HEK293 (cell line): ENCODE results near the gene MYH15.

Source experiments
- CTCF ChIA-PET: fragments of 350-600 bp; formaldehyde crosslinking; extraction: SDS; loops from one replicate; lab custom pipeline; 2021; ENCODE audit warnings: antibody characterized with exemption; lab: Yijun Ruan, JAX
- POLR2A ChIA-PET: fragments of 300-600 bp; formaldehyde crosslinking; extraction: SDS; loops from one replicate; lab custom pipeline; 2020; ENCODE audit warnings: antibody characterized with exemption, inconsistent platforms; lab: Yijun Ruan, JAX
- H3K27ac ChIP-seq: fragments of 200-500 bp; sonication (Bioruptor generic); 2 replicates; pipeline ENCODE4 v1.5.1; 2014; ENCODE audit warnings: low read depth, low read length, control low read depth, inconsistent platforms; ENCODE audit errors: extremely low read depth
- H3K36me3 ChIP-seq, 2 experiments: fragments of 200-500 bp in 1 of 2; sonication (Bioruptor generic) in 1 of 2; 1 replicate in 1 of 2; 2 replicates in 1 of 2; pipeline ENCODE4 v1.5.1; 2014 to 2017; ENCODE audit warnings: inconsistent platforms in 2 of 2, low read length in 2 of 2; ENCODE audit not compliant: control insufficient read depth in 2 of 2, insufficient read depth in 1 of 2
- H3K4me1 ChIP-seq: fragments of 200-500 bp; sonication (Bioruptor generic); 2 replicates; pipeline ENCODE4 v1.5.1; 2014; ENCODE audit warnings: mild to moderate bottlenecking, low read length, inconsistent platforms; ENCODE audit not compliant: control insufficient read depth, insufficient read depth
- H3K4me3 ChIP-seq: 2 replicates; pipeline ENCODE4 v1.5.1; 2011; ENCODE audit warnings: low read depth, mild to moderate bottlenecking, control low read depth, low read length, moderate library complexity
- H3K9me3 ChIP-seq: fragments of 200-500 bp; sonication (Bioruptor generic); 2 replicates; pipeline ENCODE4 v1.5.1; 2014; ENCODE audit warnings: low read depth, low read length, inconsistent platforms; ENCODE audit not compliant: control insufficient read depth, insufficient read depth
- MZF1 ChIP-seq: fragments of 450-650 bp; formaldehyde crosslinking; IDR thresholded peaks from 2 replicates; pipeline ENCODE4 v1.5.1; 2017; ENCODE audit warnings: missing biosample characterization, missing genetic modification characterization, borderline replicate concordance
- OSR2 ChIP-seq: fragments of 450-650 bp; formaldehyde crosslinking; IDR thresholded peaks from 2 replicates; pipeline ENCODE4 v1.5.1; 2016; ENCODE audit warnings: missing biosample characterization, missing genetic modification characterization
- PRDM1 ChIP-seq: fragments of 450-650 bp; formaldehyde crosslinking; IDR thresholded peaks from 2 replicates; pipeline ENCODE4; 2016; ENCODE audit warnings: missing biosample characterization, missing genetic modification characterization
- ZIC2 ChIP-seq: fragments of 450-650 bp; formaldehyde crosslinking; IDR thresholded peaks from 2 replicates; pipeline ENCODE4 v1.5.1; 2016; ENCODE audit warnings: missing biosample characterization, missing genetic modification characterization
- ZNF112 ChIP-seq: fragments of 450-650 bp; formaldehyde crosslinking; IDR thresholded peaks from 2 replicates; pipeline ENCODE4 v1.5.0; 2017; ENCODE audit warnings: missing biosample characterization, missing genetic modification characterization
- ZNF292 ChIP-seq: fragments of 450-650 bp; formaldehyde crosslinking; IDR thresholded peaks from 2 replicates; pipeline ENCODE4 v1.5.1; 2016; ENCODE audit warnings: low read depth, missing biosample characterization, missing genetic modification characterization, borderline replicate concordance
- ZNF404 ChIP-seq: fragments of 450-650 bp; formaldehyde crosslinking; IDR thresholded peaks from 2 replicates; pipeline ENCODE4 v1.5.1; 2017; ENCODE audit warnings: missing biosample characterization, missing genetic modification characterization
- ZNF660 ChIP-seq: fragments of 450-650 bp; IDR thresholded peaks from 2 replicates; pipeline ENCODE4 v1.5.1; 2018; ENCODE audit warnings: missing biosample characterization, mild to moderate bottlenecking, missing genetic modification characterization
- ZNF76 ChIP-seq: fragments of 450-650 bp; formaldehyde crosslinking; IDR thresholded peaks from 2 replicates; pipeline ENCODE4; 2016; ENCODE audit warnings: low read depth, missing biosample characterization, missing genetic modification characterization, borderline replicate concordance
- ZXDB ChIP-seq: fragments of 450-650 bp; formaldehyde crosslinking; IDR thresholded peaks from 2 replicates; pipeline ENCODE4 v1.5.1; 2016; ENCODE audit warnings: missing biosample characterization, missing genetic modification characterization
- TF ChIP-seq, protein P1 (sequence below): fragments of 450-650 bp; formaldehyde crosslinking; IDR thresholded peaks from 2 replicates; pipeline ENCODE4 v1.5.1; 2017; ENCODE audit warnings: missing biosample characterization, missing genetic modification characterization
- TF ChIP-seq, protein P2 (sequence below): fragments of 450-650 bp; formaldehyde crosslinking; IDR thresholded peaks from 2 replicates; pipeline ENCODE4 v1.5.1; 2016; ENCODE audit warnings: missing biosample characterization, missing genetic modification characterization, low read depth
- TF ChIP-seq, protein P3 (sequence below): fragments of 450-650 bp; formaldehyde crosslinking; IDR thresholded peaks from 2 replicates; pipeline ENCODE4 v1.5.1; 2016; ENCODE audit warnings: missing biosample characterization, missing genetic modification characterization
- TF ChIP-seq, protein P4 (sequence below): fragments of 450-650 bp; formaldehyde crosslinking; conservative IDR thresholded peaks from 2 replicates; pipeline ENCODE4 v1.5.1; 2016; ENCODE audit warnings: low read depth, missing biosample characterization, missing genetic modification characterization
- TF ChIP-seq, protein P5 (sequence below): fragments of 450-650 bp; formaldehyde crosslinking; IDR thresholded peaks from 2 replicates; pipeline ENCODE4 v1.5.1; 2016; ENCODE audit warnings: missing biosample characterization, missing genetic modification characterization

Gene MYH15

DNA sequence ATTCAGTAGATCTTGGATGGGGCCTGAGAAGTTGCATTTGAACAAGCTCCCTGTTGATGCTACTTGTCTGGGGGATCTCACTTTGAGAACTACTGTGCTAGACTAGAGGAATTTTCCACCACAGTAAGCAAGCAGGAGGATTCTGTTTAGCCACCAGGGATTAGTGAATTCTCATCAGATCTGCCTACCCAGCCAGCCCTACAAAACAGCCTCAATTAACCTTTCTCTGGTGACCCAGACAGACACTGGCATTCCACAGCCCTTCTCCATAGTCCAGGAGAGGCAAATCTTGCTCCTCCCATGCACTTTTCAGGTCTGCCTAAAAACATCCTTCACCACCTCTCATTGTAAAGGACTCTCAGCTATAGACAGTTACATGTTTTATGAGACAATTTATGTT lies 16.7 kb upstream of the MYH15 start:
- CTCF ChIA-PET: interaction anchor here (0.9 kb wide), 1 partner anchor 16 kb away, joined by 4 read pairs; no protein-coding TSS in a partner anchor
- POLR2A ChIA-PET: no interaction called here

More for the DNA sequence above, 16.7 kb upstream of the MYH15 start:
- Histone ChIP-seq H3K4me1 (no peaks in the 10 kb centered on the region), H3K4me3 (no peak overlapping the region), H3K27ac (no peak overlapping the region), H3K36me3 (no peaks in the 10 kb centered on the region), H3K9me3 (no peaks in the 10 kb centered on the region)
- no peak for TF ChIP-seq ZIC2 (tag by site-specific recombination)
- TF ChIP-seq, protein P1, sequence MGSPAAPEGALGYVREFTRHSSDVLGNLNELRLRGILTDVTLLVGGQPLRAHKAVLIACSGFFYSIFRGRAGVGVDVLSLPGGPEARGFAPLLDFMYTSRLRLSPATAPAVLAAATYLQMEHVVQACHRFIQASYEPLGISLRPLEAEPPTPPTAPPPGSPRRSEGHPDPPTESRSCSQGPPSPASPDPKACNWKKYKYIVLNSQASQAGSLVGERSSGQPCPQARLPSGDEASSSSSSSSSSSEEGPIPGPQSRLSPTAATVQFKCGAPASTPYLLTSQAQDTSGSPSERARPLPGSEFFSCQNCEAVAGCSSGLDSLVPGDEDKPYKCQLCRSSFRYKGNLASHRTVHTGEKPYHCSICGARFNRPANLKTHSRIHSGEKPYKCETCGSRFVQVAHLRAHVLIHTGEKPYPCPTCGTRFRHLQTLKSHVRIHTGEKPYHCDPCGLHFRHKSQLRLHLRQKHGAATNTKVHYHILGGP: no peak
- TF ChIP-seq MZF1 (tag by site-specific recombination): no peak
- TF ChIP-seq ZXDB (tag by site-specific recombination): no peak
- no peak for TF ChIP-seq ZNF404 (tag by site-specific recombination)
- no peak for TF ChIP-seq ZNF76
- TF ChIP-seq PRDM1 (tag by site-specific recombination): no peak
- TF ChIP-seq ZNF292 (tag by site-specific recombination): no peak
- no peak for TF ChIP-seq ZNF660 (tag by site-specific recombination)
- TF ChIP-seq OSR2 (tag by site-specific recombination): no peak
- TF ChIP-seq, protein P2, sequence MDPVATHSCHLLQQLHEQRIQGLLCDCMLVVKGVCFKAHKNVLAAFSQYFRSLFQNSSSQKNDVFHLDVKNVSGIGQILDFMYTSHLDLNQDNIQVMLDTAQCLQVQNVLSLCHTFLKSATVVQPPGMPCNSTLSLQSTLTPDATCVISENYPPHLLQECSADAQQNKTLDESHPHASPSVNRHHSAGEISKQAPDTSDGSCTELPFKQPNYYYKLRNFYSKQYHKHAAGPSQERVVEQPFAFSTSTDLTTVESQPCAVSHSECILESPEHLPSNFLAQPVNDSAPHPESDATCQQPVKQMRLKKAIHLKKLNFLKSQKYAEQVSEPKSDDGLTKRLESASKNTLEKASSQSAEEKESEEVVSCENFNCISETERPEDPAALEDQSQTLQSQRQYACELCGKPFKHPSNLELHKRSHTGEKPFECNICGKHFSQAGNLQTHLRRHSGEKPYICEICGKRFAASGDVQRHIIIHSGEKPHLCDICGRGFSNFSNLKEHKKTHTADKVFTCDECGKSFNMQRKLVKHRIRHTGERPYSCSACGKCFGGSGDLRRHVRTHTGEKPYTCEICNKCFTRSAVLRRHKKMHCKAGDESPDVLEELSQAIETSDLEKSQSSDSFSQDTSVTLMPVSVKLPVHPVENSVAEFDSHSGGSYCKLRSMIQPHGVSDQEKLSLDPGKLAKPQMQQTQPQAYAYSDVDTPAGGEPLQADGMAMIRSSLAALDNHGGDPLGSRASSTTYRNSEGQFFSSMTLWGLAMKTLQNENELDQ: no peak
- TF ChIP-seq, protein P3, sequence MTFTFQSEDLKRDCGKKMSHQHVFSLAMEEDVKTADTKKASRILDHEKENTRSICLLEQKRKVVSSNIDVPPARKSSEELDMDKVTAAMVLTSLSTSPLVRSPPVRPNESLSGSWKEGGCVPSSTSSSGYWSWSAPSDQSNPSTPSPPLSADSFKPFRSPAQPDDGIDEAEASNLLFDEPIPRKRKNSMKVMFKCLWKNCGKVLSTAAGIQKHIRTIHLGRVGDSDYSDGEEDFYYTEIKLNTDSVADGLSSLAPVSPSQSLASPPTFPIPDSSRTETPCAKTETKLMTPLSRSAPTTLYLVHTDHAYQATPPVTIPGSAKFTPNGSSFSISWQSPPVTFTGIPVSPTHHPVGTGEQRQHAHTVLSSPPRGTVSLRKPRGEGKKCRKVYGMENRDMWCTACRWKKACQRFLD (tag by site-specific recombination): no peak
- TF ChIP-seq, protein P4, sequence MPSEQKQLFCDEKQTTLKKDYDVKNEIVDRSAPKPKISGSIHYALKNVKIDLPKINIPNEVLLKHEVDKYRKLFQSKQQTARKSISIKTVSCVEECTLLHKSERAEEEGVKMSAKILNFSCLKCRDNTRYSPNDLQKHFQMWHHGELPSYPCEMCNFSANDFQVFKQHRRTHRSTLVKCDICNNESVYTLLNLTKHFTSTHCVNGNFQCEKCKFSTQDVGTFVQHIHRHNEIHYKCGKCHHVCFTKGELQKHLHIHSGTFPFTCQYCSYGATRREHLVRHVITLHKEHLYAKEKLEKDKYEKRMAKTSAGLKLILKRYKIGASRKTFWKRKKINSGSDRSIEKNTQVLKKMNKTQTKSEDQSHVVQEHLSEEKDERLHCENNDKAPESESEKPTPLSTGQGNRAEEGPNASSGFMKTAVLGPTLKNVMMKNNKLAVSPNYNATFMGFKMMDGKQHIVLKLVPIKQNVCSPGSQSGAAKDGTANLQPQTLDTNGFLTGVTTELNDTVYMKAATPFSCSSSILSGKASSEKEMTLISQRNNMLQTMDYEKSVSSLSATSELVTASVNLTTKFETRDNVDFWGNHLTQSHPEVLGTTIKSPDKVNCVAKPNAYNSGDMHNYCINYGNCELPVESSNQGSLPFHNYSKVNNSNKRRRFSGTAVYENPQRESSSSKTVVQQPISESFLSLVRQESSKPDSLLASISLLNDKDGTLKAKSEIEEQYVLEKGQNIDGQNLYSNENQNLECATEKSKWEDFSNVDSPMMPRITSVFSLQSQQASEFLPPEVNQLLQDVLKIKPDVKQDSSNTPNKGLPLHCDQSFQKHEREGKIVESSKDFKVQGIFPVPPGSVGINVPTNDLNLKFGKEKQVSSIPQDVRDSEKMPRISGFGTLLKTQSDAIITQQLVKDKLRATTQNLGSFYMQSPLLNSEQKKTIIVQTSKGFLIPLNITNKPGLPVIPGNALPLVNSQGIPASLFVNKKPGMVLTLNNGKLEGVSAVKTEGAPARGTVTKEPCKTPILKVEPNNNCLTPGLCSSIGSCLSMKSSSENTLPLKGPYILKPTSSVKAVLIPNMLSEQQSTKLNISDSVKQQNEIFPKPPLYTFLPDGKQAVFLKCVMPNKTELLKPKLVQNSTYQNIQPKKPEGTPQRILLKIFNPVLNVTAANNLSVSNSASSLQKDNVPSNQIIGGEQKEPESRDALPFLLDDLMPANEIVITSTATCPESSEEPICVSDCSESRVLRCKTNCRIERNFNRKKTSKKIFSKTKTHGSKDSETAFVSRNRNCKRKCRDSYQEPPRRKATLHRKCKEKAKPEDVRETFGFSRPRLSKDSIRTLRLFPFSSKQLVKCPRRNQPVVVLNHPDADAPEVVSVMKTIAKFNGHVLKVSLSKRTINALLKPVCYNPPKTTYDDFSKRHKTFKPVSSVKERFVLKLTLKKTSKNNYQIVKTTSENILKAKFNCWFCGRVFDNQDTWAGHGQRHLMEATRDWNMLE (tag by site-specific recombination): no peak
- TF ChIP-seq ZNF112: no peak
- TF ChIP-seq, protein P5, sequence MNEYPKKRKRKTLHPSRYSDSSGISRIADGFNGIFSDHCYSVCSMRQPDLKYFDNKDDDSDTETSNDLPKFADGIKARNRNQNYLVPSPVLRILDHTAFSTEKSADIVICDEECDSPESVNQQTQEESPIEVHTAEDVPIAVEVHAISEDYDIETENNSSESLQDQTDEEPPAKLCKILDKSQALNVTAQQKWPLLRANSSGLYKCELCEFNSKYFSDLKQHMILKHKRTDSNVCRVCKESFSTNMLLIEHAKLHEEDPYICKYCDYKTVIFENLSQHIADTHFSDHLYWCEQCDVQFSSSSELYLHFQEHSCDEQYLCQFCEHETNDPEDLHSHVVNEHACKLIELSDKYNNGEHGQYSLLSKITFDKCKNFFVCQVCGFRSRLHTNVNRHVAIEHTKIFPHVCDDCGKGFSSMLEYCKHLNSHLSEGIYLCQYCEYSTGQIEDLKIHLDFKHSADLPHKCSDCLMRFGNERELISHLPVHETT (tag by site-specific recombination): no peak
